ENCODE results near the gene OCEL1. TPM values are rescaled to one million over a fixed set of nuclear protein-coding genes. Genes with fewer than 3 reads are reported as not detected.

OCEL1 gene
- total RNA-seq, 1 donor from 2014 or later = 10.4 TPM

DNA sequence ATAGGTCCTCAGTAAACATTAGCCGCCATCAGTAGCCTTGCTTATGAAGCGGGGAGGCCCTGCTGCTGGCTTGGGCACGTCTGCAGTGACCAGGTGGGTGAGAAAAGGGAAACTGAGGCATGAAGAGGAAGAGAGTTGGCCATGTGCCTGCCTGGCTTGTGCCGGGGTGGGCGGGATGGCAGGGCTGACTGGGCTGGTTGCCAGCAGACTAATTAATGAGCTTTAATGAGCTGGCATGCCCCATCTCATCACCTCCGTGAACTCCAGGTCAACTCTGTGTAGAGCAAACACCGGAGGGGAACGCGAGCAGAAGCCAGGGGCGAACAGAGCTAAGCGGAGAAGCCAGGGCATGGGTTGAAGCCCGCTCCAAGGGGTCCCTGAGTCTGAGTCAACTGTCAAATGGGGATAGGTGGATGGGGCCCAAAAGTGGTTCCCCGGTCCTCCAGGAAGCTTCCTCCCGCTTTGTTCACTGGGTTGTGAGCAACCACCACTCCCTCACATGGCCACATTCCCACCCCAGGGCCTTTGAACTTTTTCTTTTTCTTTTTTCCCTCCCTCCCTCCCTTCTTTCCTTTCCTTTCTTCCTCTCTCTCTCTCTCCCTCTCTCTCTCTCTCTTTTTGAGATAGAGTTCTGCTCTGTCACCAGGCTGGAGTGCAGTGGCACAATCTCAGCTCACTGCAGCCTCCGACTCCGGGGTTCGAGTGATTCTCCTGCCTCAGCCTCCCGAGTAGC lies 11.0 kb downstream of the OCEL1 start:
- H3K9me3 Mint-ChIP-seq = no peaks in the 10 kb centered on the region
- no peak for DNase-seq (ENCODE audit: low read depth, low spot score)
- TF ChIP-seq, protein P1, sequence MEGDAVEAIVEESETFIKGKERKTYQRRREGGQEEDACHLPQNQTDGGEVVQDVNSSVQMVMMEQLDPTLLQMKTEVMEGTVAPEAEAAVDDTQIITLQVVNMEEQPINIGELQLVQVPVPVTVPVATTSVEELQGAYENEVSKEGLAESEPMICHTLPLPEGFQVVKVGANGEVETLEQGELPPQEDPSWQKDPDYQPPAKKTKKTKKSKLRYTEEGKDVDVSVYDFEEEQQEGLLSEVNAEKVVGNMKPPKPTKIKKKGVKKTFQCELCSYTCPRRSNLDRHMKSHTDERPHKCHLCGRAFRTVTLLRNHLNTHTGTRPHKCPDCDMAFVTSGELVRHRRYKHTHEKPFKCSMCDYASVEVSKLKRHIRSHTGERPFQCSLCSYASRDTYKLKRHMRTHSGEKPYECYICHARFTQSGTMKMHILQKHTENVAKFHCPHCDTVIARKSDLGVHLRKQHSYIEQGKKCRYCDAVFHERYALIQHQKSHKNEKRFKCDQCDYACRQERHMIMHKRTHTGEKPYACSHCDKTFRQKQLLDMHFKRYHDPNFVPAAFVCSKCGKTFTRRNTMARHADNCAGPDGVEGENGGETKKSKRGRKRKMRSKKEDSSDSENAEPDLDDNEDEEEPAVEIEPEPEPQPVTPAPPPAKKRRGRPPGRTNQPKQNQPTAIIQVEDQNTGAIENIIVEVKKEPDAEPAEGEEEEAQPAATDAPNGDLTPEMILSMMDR (conservative IDR thresholded peaks at IDR 0.05) = no peak

DNA sequence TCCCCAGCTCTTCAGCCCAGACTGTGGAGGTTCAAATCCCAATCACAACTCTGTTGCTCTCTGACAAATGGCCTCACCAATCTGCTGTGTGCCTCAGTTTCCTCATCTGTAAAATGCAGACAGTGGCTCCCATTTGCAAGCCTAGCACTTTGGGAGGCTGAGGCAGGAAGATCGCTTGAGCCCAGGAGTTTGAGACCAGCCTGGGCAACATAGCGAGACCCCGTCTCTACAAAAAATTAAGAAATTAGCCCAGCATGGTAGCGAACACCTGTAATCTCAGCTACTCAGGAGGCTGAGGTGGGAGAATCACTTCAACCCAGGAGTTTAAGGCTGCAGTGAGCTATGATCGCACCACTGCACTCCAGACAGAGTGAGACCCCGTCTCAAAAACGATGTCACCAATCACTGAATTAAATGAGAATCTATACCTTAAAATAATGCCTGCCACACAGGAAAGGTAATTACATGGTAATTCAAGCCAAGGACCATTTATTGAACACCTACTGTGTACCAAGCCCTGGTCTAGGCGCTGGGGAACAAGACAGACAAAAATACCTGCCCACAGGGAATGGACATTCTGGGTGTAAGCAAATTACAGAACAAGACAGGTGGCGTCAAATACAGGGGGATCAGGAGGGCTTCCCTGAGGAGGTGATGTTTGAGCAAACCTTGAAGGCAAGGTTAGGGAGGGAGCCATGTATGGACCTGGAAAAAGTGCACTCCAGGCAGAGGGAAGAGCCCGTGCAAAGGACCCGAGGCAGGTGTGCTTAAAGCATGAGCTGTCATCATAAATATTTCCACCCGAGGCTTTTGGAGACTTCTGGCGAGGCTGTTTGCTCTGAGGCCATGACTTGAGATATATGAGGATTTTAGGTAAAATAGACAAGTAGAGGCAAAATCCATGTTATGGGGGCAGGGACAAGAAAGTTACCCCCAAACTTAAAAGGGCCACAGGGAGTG lies 12.0 kb downstream of the OCEL1 start:
- no peaks in the 10 kb centered on the region for H3K27me3 Mint-ChIP-seq (ENCODE audit: low read depth)
- peak overlapping the region; percentile 1 for H3K4me3 Mint-ChIP-seq
- no peak overlapping the region for H3K27ac Mint-ChIP-seq (ENCODE audit: unreplicated experiment)

More for the DNA sequence above, 11.0 kb downstream of the OCEL1 start:
- peaks cover 22% of the 10 kb centered on the region for H3K4me1 Mint-ChIP-seq
- no peaks in the 10 kb centered on the region for H3K36me3 Mint-ChIP-seq (ENCODE audit: low read depth)
- no peak overlapping the region for H3K27ac Mint-ChIP-seq (ENCODE audit: unreplicated experiment)
- H3K27me3 Mint-ChIP-seq (ENCODE audit: low read depth) = no peaks in the 10 kb centered on the region
- H3K4me3 Mint-ChIP-seq = peak overlapping the region; percentile 57

DNA sequence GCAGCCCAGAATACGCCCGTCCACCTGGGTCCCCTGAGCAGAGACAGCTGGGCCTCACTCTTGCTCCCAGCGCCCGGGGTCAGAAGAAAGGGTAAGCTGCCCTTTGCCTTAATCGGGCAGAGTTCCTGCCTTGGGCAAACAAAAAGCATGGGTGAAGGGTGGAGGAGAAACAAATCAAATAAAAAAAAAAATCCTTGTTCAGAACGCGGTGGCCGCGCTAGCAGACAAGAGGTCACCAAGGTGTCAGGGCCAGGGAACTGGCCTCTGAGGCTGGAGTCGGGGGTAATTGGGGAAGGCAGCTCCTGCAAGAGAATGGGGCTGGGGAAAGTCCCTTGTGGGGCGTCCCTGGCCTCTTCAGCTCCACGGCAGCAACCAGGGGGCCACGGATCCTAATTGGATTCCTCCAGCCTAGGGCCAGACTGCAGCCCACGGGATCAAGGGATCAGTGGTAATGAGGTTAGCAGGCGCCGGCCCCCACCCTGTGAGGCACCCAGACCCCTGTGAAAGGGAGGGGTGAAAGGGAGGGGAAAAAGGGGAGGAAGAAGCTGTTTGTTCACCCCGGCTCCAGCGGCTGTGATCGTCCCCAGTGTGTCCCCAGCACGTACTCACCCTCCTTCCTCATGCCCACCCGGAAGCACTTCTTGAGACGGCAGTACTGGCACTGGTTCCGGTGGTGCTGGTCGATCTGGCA lies 14.2 kb downstream of the OCEL1 start:
- DNase-seq (ENCODE audit: low read depth, low spot score) = no peak

More for the DNA sequence above, 12.0 kb downstream of the OCEL1 start:
- TF ChIP-seq, protein P1 (conservative IDR thresholded peaks at IDR 0.05) = no peak
- peaks cover 3% of the 10 kb centered on the region for H3K36me3 Mint-ChIP-seq (ENCODE audit: low read depth)
- H3K4me1 Mint-ChIP-seq = peaks cover 30% of the 10 kb centered on the region
- H3K9me3 Mint-ChIP-seq = no peaks in the 10 kb centered on the region
- no peak for DNase-seq (ENCODE audit: low read depth, low spot score)

DNA sequence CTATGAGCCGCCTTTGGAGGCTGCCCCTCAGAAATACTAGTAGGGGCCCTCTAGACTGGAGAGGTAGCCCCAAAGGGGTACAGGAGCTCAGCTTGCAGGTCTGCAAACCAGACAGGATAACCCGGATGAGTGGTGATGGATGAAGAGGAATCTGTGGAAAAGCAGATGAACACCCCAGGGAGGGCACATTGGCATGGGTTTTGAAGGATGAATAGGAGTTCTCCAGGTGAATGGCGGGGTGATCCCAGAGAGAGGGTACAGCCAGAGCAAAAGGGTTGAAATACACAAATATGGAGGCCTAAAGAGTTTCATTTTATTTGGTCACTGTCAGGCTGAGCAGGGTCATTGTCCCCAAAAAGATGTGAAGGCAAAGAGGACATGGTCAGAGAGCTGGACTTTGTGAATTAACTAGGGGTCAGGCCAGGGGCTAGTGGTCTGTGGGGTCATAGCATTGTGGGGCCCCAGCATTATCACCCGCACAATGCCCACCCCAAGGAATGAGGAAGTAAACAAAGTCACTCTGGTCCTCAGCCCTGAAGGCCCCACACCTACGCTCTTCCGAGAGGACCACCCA lies 14.9 kb downstream of the OCEL1 start:
- Mint-ChIP-seq H3K4me3 (peak overlapping the region; percentile 85), H3K36me3 (ENCODE audit: low read depth) (peaks cover 3% of the 10 kb centered on the region), H3K27ac (ENCODE audit: unreplicated experiment) (no peak overlapping the region), H3K4me1 (peaks cover 33% of the 10 kb centered on the region), H3K9me3 (no peaks in the 10 kb centered on the region), H3K27me3 (ENCODE audit: low read depth) (peaks cover 3% of the 10 kb centered on the region)
- no peak for DNase-seq (ENCODE audit: low read depth, low spot score)
- TF ChIP-seq, protein P1 (conservative IDR thresholded peaks at IDR 0.05) = no peak

More for the DNA sequence above, 14.2 kb downstream of the OCEL1 start:
- Mint-ChIP-seq H3K4me1 (peaks cover 33% of the 10 kb centered on the region), H3K36me3 (ENCODE audit: low read depth) (peaks cover 3% of the 10 kb centered on the region), H3K27ac (ENCODE audit: unreplicated experiment) (no peak overlapping the region), H3K9me3 (no peaks in the 10 kb centered on the region), H3K4me3 (peak overlapping the region; percentile 85), H3K27me3 (ENCODE audit: low read depth) (peaks cover 3% of the 10 kb centered on the region)
- TF ChIP-seq, protein P1 (conservative IDR thresholded peaks at IDR 0.05) = no peak

Data from neural crest cell (in vitro differentiated cells).